ENCODE results near the gene ESPNL.

ESPNL gene

DNA sequence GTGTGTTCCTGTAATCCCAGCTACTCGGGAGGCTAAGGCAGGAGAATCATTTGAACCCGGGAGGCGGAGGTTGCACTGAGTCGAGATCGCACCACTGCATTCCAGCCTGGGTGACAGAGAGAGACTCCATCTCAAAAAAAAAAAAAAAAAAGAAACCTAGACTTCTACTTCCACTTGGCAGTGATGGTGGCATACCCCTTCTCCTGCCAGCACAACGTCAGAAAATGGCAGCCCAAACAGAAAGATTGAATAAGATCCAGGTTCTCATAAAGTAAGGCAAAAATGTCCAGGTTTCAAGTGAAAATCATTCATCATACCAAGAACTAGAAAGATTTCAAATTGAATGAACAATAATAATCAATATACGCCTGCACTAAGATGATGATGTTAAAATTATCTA lies 15.4 kb upstream of the ESPNL start:
- no peak for DNase-seq (ENCODE audit: low read depth, low spot score)
- in situ Hi-C loops (cut with HindIII; ENCODE audit: low sequenced_read_pairs) = no loop called here
- H3K4me3 ChIP-seq (ENCODE audit: low read depth, low read length) = no peak overlapping the region
- TF ChIP-seq, protein P1, sequence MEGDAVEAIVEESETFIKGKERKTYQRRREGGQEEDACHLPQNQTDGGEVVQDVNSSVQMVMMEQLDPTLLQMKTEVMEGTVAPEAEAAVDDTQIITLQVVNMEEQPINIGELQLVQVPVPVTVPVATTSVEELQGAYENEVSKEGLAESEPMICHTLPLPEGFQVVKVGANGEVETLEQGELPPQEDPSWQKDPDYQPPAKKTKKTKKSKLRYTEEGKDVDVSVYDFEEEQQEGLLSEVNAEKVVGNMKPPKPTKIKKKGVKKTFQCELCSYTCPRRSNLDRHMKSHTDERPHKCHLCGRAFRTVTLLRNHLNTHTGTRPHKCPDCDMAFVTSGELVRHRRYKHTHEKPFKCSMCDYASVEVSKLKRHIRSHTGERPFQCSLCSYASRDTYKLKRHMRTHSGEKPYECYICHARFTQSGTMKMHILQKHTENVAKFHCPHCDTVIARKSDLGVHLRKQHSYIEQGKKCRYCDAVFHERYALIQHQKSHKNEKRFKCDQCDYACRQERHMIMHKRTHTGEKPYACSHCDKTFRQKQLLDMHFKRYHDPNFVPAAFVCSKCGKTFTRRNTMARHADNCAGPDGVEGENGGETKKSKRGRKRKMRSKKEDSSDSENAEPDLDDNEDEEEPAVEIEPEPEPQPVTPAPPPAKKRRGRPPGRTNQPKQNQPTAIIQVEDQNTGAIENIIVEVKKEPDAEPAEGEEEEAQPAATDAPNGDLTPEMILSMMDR (IDR thresholded peaks at IDR 0.05; ENCODE audit: low read depth, low read length) = no peak

- no peak overlapping the region for H3K4me3 ChIP-seq (ENCODE audit: low read depth, low read length)
- TF ChIP-seq, protein P1 (IDR thresholded peaks at IDR 0.05; ENCODE audit: low read depth, low read length) = no peak
- in situ Hi-C loops (cut with HindIII; ENCODE audit: low sequenced_read_pairs) = no loop called here
- DNase-seq (ENCODE audit: low read depth, low spot score) = no peak
Measured at GRCh38 chr2:238085899-238086298, 14.2 kb upstream of the ESPNL start.

DNA sequence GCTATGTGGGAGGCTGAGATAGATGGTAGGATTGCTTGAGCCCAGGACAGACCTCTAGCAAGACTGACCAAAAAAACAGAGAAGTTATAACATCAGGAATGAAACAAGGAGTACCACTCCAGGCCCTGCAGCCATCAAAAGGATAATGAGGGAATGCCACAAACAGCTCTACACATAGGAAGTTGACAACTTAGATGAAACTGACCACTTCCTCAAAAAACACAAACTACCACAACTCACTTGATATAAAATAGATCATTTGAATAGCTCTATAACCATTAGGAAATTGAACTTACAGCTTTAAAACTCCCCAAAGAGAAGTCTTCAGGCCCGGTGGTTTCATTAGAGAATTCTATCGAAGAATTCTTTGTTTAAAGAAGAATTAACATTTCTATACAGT lies 12.9 kb upstream of the ESPNL start:
- no peak for DNase-seq (ENCODE audit: low read depth, low spot score)
- H3K4me3 ChIP-seq (ENCODE audit: low read depth, low read length) = no peak overlapping the region
- in situ Hi-C loops (cut with HindIII; ENCODE audit: low sequenced_read_pairs) = no loop called here
- TF ChIP-seq, protein P1 (IDR thresholded peaks at IDR 0.05; ENCODE audit: low read depth, low read length) = no peak

- TF ChIP-seq, protein P1 (IDR thresholded peaks at IDR 0.05; ENCODE audit: low read depth, low read length) = no peak
- in situ Hi-C loops (cut with HindIII; ENCODE audit: low sequenced_read_pairs) = no loop called here
- DNase-seq (ENCODE audit: low read depth, low spot score) = no peak
- H3K4me3 ChIP-seq (ENCODE audit: low read depth, low read length) = no peak overlapping the region
Measured at GRCh38 chr2:238090887-238091286, 9.3 kb upstream of the ESPNL start.

DNA sequence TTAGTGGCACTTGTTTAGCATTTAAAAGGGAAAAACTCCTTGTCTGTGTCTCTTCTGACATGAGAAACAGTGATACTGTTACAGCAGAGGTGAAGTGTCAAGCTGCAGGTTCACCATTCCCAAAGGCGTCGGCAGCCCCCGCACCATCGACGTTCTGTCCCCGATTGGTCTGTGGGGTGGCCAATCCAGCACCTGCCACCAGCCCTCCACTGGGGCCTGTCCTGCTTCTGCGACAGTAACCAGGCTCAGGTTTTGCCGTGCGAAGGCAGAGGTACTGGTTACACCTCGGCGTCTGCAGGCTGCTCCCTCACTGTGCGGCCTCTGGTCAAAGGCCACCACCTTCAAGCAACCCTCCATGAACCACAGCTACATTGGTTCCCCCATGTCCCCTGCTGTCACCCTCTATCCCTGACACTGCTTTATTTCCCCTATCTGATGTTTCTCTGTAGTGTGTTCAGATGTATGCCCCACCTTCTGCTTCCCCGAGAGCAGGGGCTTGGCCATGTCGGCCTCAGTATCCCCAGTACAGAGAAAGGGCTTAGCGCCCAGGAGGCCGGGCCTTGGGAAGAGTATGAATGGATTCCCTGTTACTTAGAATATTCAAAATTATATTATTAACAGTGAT lies 8.6 kb upstream of the ESPNL start:
- DNase-seq (ENCODE audit: low read depth, low spot score) = no peak
- no peak overlapping the region for H3K4me3 ChIP-seq (ENCODE audit: low read depth, low read length)
- in situ Hi-C loops (cut with HindIII; ENCODE audit: low sequenced_read_pairs) = no loop called here
- TF ChIP-seq, protein P1 (IDR thresholded peaks at IDR 0.05; ENCODE audit: low read depth, low read length) = no peak

DNA sequence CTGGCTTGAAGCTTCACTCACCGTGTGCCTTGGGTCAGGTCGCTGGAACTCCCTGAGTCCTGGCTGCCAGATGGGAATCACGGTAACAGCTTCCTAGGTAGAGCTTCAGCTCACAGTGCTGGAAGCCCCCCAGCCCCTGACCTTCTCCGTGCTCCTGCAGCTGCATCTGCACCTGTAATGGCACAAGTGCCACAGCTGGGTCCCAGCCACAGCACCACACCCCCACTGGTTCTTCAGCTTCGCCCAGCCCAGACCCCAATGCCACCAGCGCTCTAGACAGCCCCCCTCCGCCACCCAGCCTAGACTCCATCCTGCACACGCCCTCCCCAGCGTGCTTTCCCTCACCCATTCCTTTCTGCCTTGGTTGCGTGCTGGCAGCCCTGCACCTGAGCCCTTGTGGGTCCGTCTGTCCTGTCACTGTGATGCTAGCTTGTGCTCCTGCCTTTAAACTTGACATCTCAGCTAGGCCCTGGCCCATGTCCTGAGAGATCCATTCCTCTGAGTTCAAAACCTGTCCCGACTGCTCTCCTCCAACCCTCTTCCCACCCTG lies 7.6 kb upstream of the ESPNL start:
- in situ Hi-C loops (cut with HindIII; ENCODE audit: low sequenced_read_pairs) = no loop called here
- TF ChIP-seq, protein P1 (IDR thresholded peaks at IDR 0.05; ENCODE audit: low read depth, low read length) = no peak
- DNase-seq (ENCODE audit: low read depth, low spot score) = no peak
- no peak overlapping the region for H3K4me3 ChIP-seq (ENCODE audit: low read depth, low read length)
